Fibroblast of skin of scalp (primary cell): Measurements from ENCODE around the gene PARD6B.
"Not testable (repeated sequence)": the region's sequence is repeated elsewhere in the genome, so short reads cannot be mapped to it uniquely, and the experiment has no call there.

Experiments
- DNase-seq: peaks from one replicate; pipeline ENCODE4 v3.0.0-alpha.2; 2013

Gene PARD6B

GRCh38 chr20:50703651-50704438, 27.5 kb upstream of the PARD6B start:
- DNase-seq = not testable (repeated sequence)

- DNase-seq = no peak
These were observed 26.9 kb upstream of the PARD6B start for GRCh38 chr20:50704514-50704913.

GRCh38 chr20:50704971-50705370, 26.4 kb upstream of the PARD6B start:
- DNase-seq = no peak

- DNase-seq = peak; percentile 83
These were observed 22.3 kb upstream of the PARD6B start for GRCh38 chr20:50708845-50709635.

- no peak for DNase-seq
These were observed 21.8 kb upstream of the PARD6B start for GRCh38 chr20:50709636-50709973.

- DNase-seq = no peak
These were observed 20.8 kb upstream of the PARD6B start for GRCh38 chr20:50710492-50711063.

- no peak for DNase-seq
These were observed 20.1 kb upstream of the PARD6B start for GRCh38 chr20:50711113-50711825.

GRCh38 chr20:50712771-50713656, 18.4 kb upstream of the PARD6B start:
- DNase-seq = no peak

GRCh38 chr20:50713657-50714101, 17.7 kb upstream of the PARD6B start:
- DNase-seq = peak; percentile 39

GRCh38 chr20:50714426-50714825, 17.0 kb upstream of the PARD6B start:
- not testable (repeated sequence) for DNase-seq

GRCh38 chr20:50715694-50716093, 15.7 kb upstream of the PARD6B start:
- no peak for DNase-seq

GRCh38 chr20:50716518-50716917, 14.9 kb upstream of the PARD6B start:
- no peak for DNase-seq

GRCh38 chr20:50717312-50717711, 14.1 kb upstream of the PARD6B start:
- DNase-seq = no peak

GRCh38 chr20:50717974-50718761, 13.2 kb upstream of the PARD6B start:
- no peak for DNase-seq

GRCh38 chr20:50719328-50719727, 12.1 kb upstream of the PARD6B start:
- no peak for DNase-seq

GRCh38 chr20:50720026-50720425, 11.4 kb upstream of the PARD6B start:
- DNase-seq = no peak

GRCh38 chr20:50720582-50720981, 10.8 kb upstream of the PARD6B start:
- DNase-seq = no peak

GRCh38 chr20:50721881-50722281, 9.5 kb upstream of the PARD6B start:
- no peak for DNase-seq

GRCh38 chr20:50722424-50723155, 8.8 kb upstream of the PARD6B start:
- no peak for DNase-seq

- DNase-seq = no peak
These were observed 7.7 kb upstream of the PARD6B start for GRCh38 chr20:50723672-50724071.
